ENCODE results near the gene SLC35E3.
A peak's percentile ranks its signal among the peaks of the same experiment; 100 is the strongest.
"Not testable (repeated sequence)": the region's sequence is repeated elsewhere in the genome, so short reads cannot be mapped to it uniquely, and the experiment has no call there.

SLC35E3 gene

GRCh38 chr12:68804657-68805591 lies 58.9 kb downstream of the SLC35E3 start:
- Histone ChIP-seq H3K4me1 (ENCODE audit: insufficient read depth, insufficient read length) (peaks cover 9% of the 10 kb centered on the region), H3K9me3 (ENCODE audit: insufficient read depth, low read length) (no peaks in the 10 kb centered on the region), H3K27me3 (ENCODE audit: insufficient read depth, insufficient read length) (no peaks in the 10 kb centered on the region), H3K9ac (ENCODE audit: insufficient read length, low read depth) (peak overlapping the region; percentile 53), H3K4me3 (ENCODE audit: insufficient read length, low read depth) (no peak overlapping the region), H3K36me3 (ENCODE audit: insufficient read depth, insufficient read length, low read length) (peaks cover 12% of the 10 kb centered on the region)
- TF ChIP-seq SUZ12 (IDR thresholded peaks at IDR 0.05; ENCODE audit: extremely low read depth, insufficient read depth, insufficient read length): no peak
- no peak for TF ChIP-seq YY1 (IDR thresholded peaks at IDR 0.05; ENCODE audit: insufficient read depth, insufficient read length)
- no peak for TF ChIP-seq ZNF274 (IDR thresholded peaks at IDR 0.05; ENCODE audit: low read depth, low read length)
- DNase-seq (ENCODE audit: low read depth, low spot score): no peak

GRCh38 chr12:68805592-68806120 lies 59.7 kb downstream of the SLC35E3 start:
- H3K9me3 ChIP-seq (ENCODE audit: insufficient read depth, low read length): no peaks in the 10 kb centered on the region
- peaks cover 9% of the 10 kb centered on the region for H3K4me1 ChIP-seq (ENCODE audit: insufficient read depth, insufficient read length)
- H3K9ac ChIP-seq (ENCODE audit: insufficient read length, low read depth): no peak overlapping the region
- DNase-seq (ENCODE audit: low read depth, low spot score): no peak
- no peak overlapping the region for H3K4me3 ChIP-seq (ENCODE audit: insufficient read length, low read depth)
- no peaks in the 10 kb centered on the region for H3K27me3 ChIP-seq (ENCODE audit: insufficient read depth, insufficient read length)
- H3K36me3 ChIP-seq (ENCODE audit: insufficient read depth, insufficient read length, low read length): peaks cover 18% of the 10 kb centered on the region
- no peak for TF ChIP-seq SUZ12 (IDR thresholded peaks at IDR 0.05; ENCODE audit: extremely low read depth, insufficient read depth, insufficient read length)
- TF ChIP-seq ZNF274 (IDR thresholded peaks at IDR 0.05; ENCODE audit: low read depth, low read length): no peak
- no peak for TF ChIP-seq YY1 (IDR thresholded peaks at IDR 0.05; ENCODE audit: insufficient read depth, insufficient read length)

GRCh38 chr12:68806488-68807237 lies 60.7 kb downstream of the SLC35E3 start:
- Histone ChIP-seq H3K9ac (ENCODE audit: insufficient read length, low read depth) (peak overlapping the region; percentile 69), H3K4me1 (ENCODE audit: insufficient read depth, insufficient read length) (peaks cover 9% of the 10 kb centered on the region), H3K27me3 (ENCODE audit: insufficient read depth, insufficient read length) (no peaks in the 10 kb centered on the region), H3K4me3 (ENCODE audit: insufficient read length, low read depth) (no peak overlapping the region), H3K9me3 (ENCODE audit: insufficient read depth, low read length) (no peaks in the 10 kb centered on the region), H3K36me3 (ENCODE audit: insufficient read depth, insufficient read length, low read length) (peaks cover 26% of the 10 kb centered on the region)
- DNase-seq (ENCODE audit: low read depth, low spot score): no peak
- no peak for TF ChIP-seq SUZ12 (IDR thresholded peaks at IDR 0.05; ENCODE audit: extremely low read depth, insufficient read depth, insufficient read length)
- TF ChIP-seq YY1 (IDR thresholded peaks at IDR 0.05; ENCODE audit: insufficient read depth, insufficient read length): no peak
- no peak for TF ChIP-seq ZNF274 (IDR thresholded peaks at IDR 0.05; ENCODE audit: low read depth, low read length)

DNA sequence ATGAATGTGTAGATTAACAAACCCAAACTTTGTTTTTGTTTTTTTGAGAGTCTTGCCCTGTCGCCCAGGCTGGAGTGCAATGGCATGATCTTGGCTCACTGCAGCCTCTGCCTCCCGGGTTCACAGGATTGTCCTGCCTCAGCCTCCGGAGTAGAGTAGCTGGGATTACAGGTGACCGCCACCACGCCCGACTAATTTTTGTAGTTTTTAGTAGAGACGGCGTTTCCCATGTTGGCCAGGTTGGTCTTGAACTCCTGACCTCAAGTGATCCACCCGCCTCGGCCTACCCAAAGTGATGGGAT lies 61.2 kb downstream of the SLC35E3 start:
- not testable (repeated sequence) for H3K27me3 ChIP-seq (ENCODE audit: insufficient read depth, insufficient read length); H3K9me3 ChIP-seq (ENCODE audit: insufficient read depth, low read length); H3K4me1 ChIP-seq (ENCODE audit: insufficient read depth, insufficient read length); DNase-seq (ENCODE audit: low read depth, low spot score)
- peak overlapping the region; percentile 69 for H3K9ac ChIP-seq (ENCODE audit: insufficient read length, low read depth)
- H3K36me3 ChIP-seq (ENCODE audit: insufficient read depth, insufficient read length, low read length): peaks cover 30% of the 10 kb centered on the region
- peak overlapping the region; percentile 96 for H3K4me3 ChIP-seq (ENCODE audit: insufficient read length, low read depth)

DNA sequence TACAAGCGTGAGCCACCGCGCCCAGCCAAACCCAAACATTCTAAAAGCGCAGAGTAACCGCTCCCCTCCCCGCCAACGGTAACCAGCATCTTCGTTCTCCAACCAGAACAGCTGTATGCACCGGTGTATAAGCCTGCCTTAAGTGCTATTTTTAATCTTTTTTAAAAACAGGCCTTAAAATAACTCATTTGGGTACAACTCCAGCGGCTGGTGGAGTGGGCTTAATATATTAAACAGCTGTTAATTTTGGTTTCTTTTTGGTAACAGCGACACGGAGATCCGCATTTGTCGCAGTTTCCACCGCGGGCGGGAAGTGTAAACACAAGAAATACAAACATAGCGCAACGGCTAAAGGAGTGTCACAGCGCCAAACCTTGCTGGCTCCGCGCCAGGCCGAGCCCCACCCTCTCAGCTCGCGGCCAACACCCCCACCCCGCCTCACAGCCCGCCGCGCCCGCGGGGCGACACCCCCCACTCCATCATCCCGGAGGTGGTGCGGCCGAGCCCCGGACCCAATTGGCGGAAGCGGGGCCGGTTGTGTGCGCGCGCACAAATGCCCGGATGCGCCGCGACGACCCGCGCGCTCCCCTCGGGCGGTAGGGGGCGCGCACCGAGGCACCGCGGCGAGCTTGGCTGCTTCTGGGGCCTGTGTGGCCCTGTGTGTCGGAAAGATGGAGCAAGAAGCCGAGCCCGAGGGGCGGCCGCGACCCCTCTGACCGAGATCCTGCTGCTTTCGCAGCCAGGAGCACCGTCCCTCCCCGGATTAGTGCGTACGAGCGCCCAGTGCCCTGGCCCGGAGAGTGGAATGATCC lies 61.8 kb downstream of the SLC35E3 start, which contains the start of gene MDM2:
Gene MDM2, plus strand, starts transcription at position 602 of the 812 bp plus-strand sequence. CDS start 301 bp downstream, outside the sequence.
- peak within 1 kb of the TSS; percentile 99 for H3K9ac ChIP-seq (ENCODE audit: insufficient read length, low read depth)
- no peaks in the 10 kb centered on the region for H3K9me3 ChIP-seq (ENCODE audit: insufficient read depth, low read length)
- peak within 1 kb of the TSS; percentile 96 for H3K4me3 ChIP-seq (ENCODE audit: insufficient read length, low read depth)
- DNase-seq (ENCODE audit: low read depth, low spot score): peak; percentile 91
- peaks cover 36% of the 10 kb centered on the region for H3K36me3 ChIP-seq (ENCODE audit: insufficient read depth, insufficient read length, low read length)
- peaks cover 9% of the 10 kb centered on the region for H3K4me1 ChIP-seq (ENCODE audit: insufficient read depth, insufficient read length)
- TF ChIP-seq YY1 (IDR thresholded peaks at IDR 0.05; ENCODE audit: insufficient read depth, insufficient read length) (no peak), SUZ12 (IDR thresholded peaks at IDR 0.05; ENCODE audit: extremely low read depth, insufficient read depth, insufficient read length) (no peak), ZNF274 (IDR thresholded peaks at IDR 0.05; ENCODE audit: low read depth, low read length) (no peak)
- H3K27me3 ChIP-seq (ENCODE audit: insufficient read depth, insufficient read length): no peaks in the 10 kb centered on the region

DNA sequence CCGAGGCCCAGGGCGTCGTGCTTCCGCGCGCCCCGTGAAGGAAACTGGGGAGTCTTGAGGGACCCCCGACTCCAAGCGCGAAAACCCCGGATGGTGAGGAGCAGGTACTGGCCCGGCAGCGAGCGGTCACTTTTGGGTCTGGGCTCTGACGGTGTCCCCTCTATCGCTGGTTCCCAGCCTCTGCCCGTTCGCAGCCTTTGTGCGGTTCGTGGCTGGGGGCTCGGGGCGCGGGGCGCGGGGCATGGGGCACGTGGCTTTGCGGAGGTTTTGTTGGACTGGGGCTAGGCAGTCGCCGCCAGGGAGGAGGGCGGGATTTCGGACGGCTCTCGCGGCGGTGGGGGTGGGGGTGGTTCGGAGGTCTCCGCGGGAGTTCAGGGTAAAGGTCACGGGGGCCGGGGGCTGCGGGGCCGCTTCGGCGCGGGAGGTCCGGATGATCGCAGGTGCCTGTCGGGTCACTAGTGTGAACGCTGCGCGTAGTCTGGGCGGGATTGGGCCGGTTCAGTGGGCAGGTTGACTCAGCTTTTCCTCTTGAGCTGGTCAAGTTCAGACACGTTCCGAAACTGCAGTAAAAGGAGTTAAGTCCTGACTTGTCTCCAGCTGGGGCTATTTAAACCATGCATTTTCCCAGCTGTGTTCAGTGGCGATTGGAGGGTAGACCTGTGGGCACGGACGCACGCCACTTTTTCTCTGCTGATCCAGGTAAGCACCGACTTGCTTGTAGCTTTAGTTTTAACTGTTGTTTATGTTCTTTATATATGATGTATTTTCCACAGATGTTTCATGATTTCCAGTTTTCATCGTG lies 62.6 kb downstream of the SLC35E3 start:
- H3K36me3 ChIP-seq (ENCODE audit: insufficient read depth, insufficient read length, low read length): peaks cover 44% of the 10 kb centered on the region
- no peaks in the 10 kb centered on the region for H3K9me3 ChIP-seq (ENCODE audit: insufficient read depth, low read length)
- TF ChIP-seq ZNF274 (IDR thresholded peaks at IDR 0.05; ENCODE audit: low read depth, low read length): no peak
- TF ChIP-seq YY1 (IDR thresholded peaks at IDR 0.05; ENCODE audit: insufficient read depth, insufficient read length): no peak
- TF ChIP-seq SUZ12 (IDR thresholded peaks at IDR 0.05; ENCODE audit: extremely low read depth, insufficient read depth, insufficient read length): no peak
- H3K9ac ChIP-seq (ENCODE audit: insufficient read length, low read depth): peak overlapping the region; percentile 99
- H3K4me3 ChIP-seq (ENCODE audit: insufficient read length, low read depth): peak overlapping the region; percentile 96
- H3K4me1 ChIP-seq (ENCODE audit: insufficient read depth, insufficient read length): peaks cover 9% of the 10 kb centered on the region
- no peaks in the 10 kb centered on the region for H3K27me3 ChIP-seq (ENCODE audit: insufficient read depth, insufficient read length)
- DNase-seq (ENCODE audit: low read depth, low spot score): peak; percentile 56
